ENCODE results near the gene ERP29. TPM values are rescaled to one million over a fixed set of nuclear protein-coding genes. Genes with fewer than 3 reads are reported as not detected.

The ERP29 gene
- polyA plus RNA-seq, 1 donor from 2014 or later: 159 TPM

GRCh38 chr12:111980598-111980997 lies 32.6 kb upstream of the ERP29 start:
- no peak for TF ChIP-seq SMC3 (conservative IDR thresholded peaks at IDR 0.05; ENCODE audit: poor library complexity)
- TF ChIP-seq EZH2 (IDR thresholded peaks at IDR 0.05; ENCODE audit: borderline replicate concordance, insufficient read depth, low read length, poor library complexity, severe bottlenecking): no peak
- no peak for TF ChIP-seq MXI1 (conservative IDR thresholded peaks at IDR 0.05; ENCODE audit: poor library complexity, severe bottlenecking)
- no peak for TF ChIP-seq REST (IDR thresholded peaks at IDR 0.05; ENCODE audit: borderline replicate concordance)
- TF ChIP-seq, protein P1, sequence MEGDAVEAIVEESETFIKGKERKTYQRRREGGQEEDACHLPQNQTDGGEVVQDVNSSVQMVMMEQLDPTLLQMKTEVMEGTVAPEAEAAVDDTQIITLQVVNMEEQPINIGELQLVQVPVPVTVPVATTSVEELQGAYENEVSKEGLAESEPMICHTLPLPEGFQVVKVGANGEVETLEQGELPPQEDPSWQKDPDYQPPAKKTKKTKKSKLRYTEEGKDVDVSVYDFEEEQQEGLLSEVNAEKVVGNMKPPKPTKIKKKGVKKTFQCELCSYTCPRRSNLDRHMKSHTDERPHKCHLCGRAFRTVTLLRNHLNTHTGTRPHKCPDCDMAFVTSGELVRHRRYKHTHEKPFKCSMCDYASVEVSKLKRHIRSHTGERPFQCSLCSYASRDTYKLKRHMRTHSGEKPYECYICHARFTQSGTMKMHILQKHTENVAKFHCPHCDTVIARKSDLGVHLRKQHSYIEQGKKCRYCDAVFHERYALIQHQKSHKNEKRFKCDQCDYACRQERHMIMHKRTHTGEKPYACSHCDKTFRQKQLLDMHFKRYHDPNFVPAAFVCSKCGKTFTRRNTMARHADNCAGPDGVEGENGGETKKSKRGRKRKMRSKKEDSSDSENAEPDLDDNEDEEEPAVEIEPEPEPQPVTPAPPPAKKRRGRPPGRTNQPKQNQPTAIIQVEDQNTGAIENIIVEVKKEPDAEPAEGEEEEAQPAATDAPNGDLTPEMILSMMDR (IDR thresholded peaks at IDR 0.05; ENCODE audit: poor library complexity, severe bottlenecking): no peak
- TF ChIP-seq POLR2AphosphoS5 (IDR thresholded peaks at IDR 0.05): no peak
- no peak for TF ChIP-seq EP300 (conservative IDR thresholded peaks at IDR 0.05; ENCODE audit: poor library complexity, severe bottlenecking)
- TF ChIP-seq TAF1 (IDR thresholded peaks at IDR 0.05; ENCODE audit: low read depth): no peak
- no peak for TF ChIP-seq RAD21 (conservative IDR thresholded peaks at IDR 0.05)
- Histone ChIP-seq H3K4me2 (ENCODE audit: low read length) (no peak overlapping the region), H3K9ac (ENCODE audit: low read length) (no peak overlapping the region), H3K27me3 (ENCODE audit: insufficient read depth, low read depth, low read length) (no peaks in the 10 kb centered on the region), H3F3A (ENCODE audit: insufficient read depth, low read length, poor library complexity, severe bottlenecking) (no peaks in the 10 kb centered on the region), H3K9me3 (ENCODE audit: low read length) (no peaks in the 10 kb centered on the region), H3K9me2 (ENCODE audit: insufficient read depth, low read length) (no peaks in the 10 kb centered on the region), H3K79me2 (replicated peaks; ENCODE audit: insufficient read depth, low read length) (no peaks in the 10 kb centered on the region), H2AFZ (ENCODE audit: low read depth, low read length) (no peak overlapping the region), H4K20me1 (ENCODE audit: insufficient read depth) (no peaks in the 10 kb centered on the region), H3K36me3 (ENCODE audit: insufficient read depth, low read length) (no peaks in the 10 kb centered on the region), H3K27ac (ENCODE audit: low read length) (no peak overlapping the region), H3K4me3 (ENCODE audit: low read length) (no peak overlapping the region)

DNA sequence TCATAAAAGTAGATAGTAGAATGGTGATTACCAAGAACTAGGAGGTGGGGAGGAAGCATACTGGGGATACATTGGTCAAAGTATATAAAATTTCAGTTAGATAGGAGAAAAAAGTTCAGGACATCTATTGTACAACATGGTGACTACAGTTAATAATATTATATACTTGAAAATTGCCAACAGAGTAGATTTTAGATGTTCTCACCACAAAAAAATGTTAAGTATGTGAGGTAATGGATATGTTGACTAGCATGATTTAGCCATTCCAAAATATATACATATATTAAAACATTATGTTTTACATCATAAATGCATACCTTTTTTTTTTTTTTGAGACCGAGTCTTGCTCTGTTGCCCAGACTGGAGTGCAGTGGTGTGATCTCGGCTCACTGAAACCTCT lies 31.2 kb upstream of the ERP29 start:
- Histone ChIP-seq H3K4me3 (ENCODE audit: low read length) (no peak overlapping the region), H3K36me3 (ENCODE audit: insufficient read depth, low read length) (no peaks in the 10 kb centered on the region), H3K9me3 (ENCODE audit: low read length) (no peaks in the 10 kb centered on the region), H3K79me2 (replicated peaks; ENCODE audit: insufficient read depth, low read length) (no peaks in the 10 kb centered on the region), H4K20me1 (ENCODE audit: insufficient read depth) (no peaks in the 10 kb centered on the region), H3K9me2 (ENCODE audit: insufficient read depth, low read length) (no peaks in the 10 kb centered on the region), H3K27ac (ENCODE audit: low read length) (no peak overlapping the region), H2AFZ (ENCODE audit: low read depth, low read length) (no peak overlapping the region), H3K4me2 (ENCODE audit: low read length) (no peak overlapping the region), H3K9ac (ENCODE audit: low read length) (no peak overlapping the region), H3K27me3 (ENCODE audit: insufficient read depth, low read depth, low read length) (no peaks in the 10 kb centered on the region), H3F3A (ENCODE audit: insufficient read depth, low read length, poor library complexity, severe bottlenecking) (no peaks in the 10 kb centered on the region)
- TF ChIP-seq EZH2 (IDR thresholded peaks at IDR 0.05; ENCODE audit: borderline replicate concordance, insufficient read depth, low read length, poor library complexity, severe bottlenecking) (no peak), REST (IDR thresholded peaks at IDR 0.05; ENCODE audit: borderline replicate concordance) (no peak), POLR2AphosphoS5 (IDR thresholded peaks at IDR 0.05) (no peak), EP300 (conservative IDR thresholded peaks at IDR 0.05; ENCODE audit: poor library complexity, severe bottlenecking) (no peak), MXI1 (conservative IDR thresholded peaks at IDR 0.05; ENCODE audit: poor library complexity, severe bottlenecking) (no peak), RAD21 (conservative IDR thresholded peaks at IDR 0.05) (no peak), SMC3 (conservative IDR thresholded peaks at IDR 0.05; ENCODE audit: poor library complexity) (no peak), TAF1 (IDR thresholded peaks at IDR 0.05; ENCODE audit: low read depth) (no peak)
- TF ChIP-seq, protein P1 (IDR thresholded peaks at IDR 0.05; ENCODE audit: poor library complexity, severe bottlenecking): no peak

All from neural cell (in vitro differentiated cells).